ENCODE measurements around the gene PTTG1.

PTTG1 gene

GRCh38 chr5:160471761-160472160, 50.1 kb downstream of the PTTG1 start:
- H3K4me3 ChIP-seq (ENCODE audit: control insufficient read depth, low read depth, low read length): no peak overlapping the region
- no peak for DNase-seq (ENCODE audit: low read depth)
- TF ChIP-seq CTCF (IDR thresholded peaks at IDR 0.05; ENCODE audit: control insufficient read depth, insufficient read depth, low read depth, low read length, missing control alignments): no peak

DNA sequence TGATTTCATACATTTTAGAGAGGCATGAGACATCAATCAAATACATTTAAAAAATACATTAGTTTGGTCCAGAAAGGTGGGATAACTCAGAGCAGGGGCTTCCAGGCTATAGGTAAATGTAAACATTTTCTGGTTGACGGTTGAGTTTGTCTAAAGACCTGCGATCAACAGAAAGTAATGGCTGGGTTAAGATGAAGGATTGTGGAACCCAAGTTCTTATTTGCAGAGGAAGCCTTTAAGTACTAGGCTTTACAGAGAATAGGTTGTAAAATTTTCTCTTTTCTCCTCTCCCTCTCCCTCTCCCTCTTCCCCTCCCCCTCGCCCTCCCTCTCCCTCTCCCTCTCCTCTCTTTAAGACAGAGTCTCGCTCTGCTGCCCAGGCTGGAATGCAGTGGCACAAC, 50.8 kb downstream of the PTTG1 start:
- no peak for DNase-seq (ENCODE audit: low read depth)
- no peak overlapping the region for H3K4me3 ChIP-seq (ENCODE audit: control insufficient read depth, low read depth, low read length)
- TF ChIP-seq CTCF (IDR thresholded peaks at IDR 0.05; ENCODE audit: control insufficient read depth, insufficient read depth, low read depth, low read length, missing control alignments): no peak

DNA sequence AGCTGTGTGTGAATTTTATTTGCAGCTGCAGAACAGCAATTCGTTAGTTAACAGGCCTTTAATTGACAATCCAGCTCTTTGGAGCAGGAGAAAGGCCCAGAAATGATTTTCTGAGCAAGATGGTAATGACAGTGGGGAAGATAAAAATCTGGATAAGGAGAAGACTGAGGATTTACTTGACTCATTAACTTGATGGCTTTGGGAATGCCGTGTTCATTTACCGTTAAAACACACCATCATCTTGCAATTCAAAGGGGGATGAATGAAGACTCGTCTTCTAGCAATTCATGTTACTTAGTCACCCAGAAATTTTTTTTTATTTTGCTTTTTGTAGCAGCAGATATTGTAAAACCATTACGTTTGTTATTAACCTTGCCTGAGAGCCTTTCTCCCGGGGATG, 52.0 kb downstream of the PTTG1 start:
- H3K4me3 ChIP-seq (ENCODE audit: control insufficient read depth, low read depth, low read length): no peak overlapping the region
- no peak for TF ChIP-seq CTCF (IDR thresholded peaks at IDR 0.05; ENCODE audit: control insufficient read depth, insufficient read depth, low read depth, low read length, missing control alignments)
- DNase-seq (ENCODE audit: low read depth): no peak

DNA sequence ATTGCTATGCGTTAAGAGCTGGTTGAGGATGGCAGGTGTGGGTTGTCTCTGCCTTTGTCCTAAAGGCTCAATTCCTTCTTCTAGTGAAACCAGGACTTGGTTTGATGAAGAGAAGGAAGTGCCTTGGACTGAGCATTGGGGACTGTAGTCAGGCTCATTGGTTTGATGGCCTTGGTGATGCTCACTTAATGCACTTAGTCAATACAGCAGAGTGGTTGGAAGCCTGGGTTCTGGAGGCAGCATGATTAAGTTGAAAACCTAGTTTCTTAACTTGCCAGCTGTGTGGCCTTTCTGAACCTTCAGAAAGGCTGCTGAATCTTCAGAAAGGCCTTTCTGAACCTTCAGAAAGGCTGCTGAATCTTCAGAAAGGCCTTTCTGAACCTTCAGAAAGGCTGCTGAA, 52.4 kb downstream of the PTTG1 start:
- H3K4me3 ChIP-seq (ENCODE audit: control insufficient read depth, low read depth, low read length): no peak overlapping the region
- DNase-seq (ENCODE audit: low read depth): no peak
- TF ChIP-seq CTCF (IDR thresholded peaks at IDR 0.05; ENCODE audit: control insufficient read depth, insufficient read depth, low read depth, low read length, missing control alignments): no peak

DNA sequence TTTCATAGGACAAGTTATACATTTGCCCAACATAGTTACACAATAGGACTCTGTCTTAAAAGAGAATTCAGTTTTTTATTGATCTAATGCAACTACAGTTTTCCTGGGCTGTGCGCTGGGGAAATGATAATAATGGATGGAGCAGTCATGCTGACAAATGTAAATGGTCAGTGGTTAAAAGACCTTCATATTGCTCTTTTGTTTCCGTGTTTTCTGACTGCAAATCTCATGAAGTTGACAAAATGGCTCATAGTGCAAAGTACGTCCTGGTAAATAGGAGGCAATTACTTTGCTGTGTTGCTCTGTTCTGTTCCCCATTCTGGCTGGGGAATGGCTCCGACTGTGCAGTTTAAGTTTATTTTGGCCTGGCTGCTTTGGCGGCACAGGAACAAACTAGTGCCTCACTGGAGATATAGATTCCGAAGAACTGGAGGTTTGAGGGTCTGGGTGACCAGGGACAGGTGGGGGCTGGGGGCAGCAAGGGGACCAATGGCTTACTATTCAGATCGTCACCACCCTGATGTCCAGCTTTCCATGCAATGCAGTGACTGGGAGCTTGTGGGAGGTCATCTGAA, 54.3 kb downstream of the PTTG1 start:
- H3K4me3 ChIP-seq (ENCODE audit: control insufficient read depth, low read depth, low read length): no peak overlapping the region
- TF ChIP-seq CTCF (IDR thresholded peaks at IDR 0.05; ENCODE audit: control insufficient read depth, insufficient read depth, low read depth, low read length, missing control alignments): no peak
- DNase-seq (ENCODE audit: low read depth): no peak

DNA sequence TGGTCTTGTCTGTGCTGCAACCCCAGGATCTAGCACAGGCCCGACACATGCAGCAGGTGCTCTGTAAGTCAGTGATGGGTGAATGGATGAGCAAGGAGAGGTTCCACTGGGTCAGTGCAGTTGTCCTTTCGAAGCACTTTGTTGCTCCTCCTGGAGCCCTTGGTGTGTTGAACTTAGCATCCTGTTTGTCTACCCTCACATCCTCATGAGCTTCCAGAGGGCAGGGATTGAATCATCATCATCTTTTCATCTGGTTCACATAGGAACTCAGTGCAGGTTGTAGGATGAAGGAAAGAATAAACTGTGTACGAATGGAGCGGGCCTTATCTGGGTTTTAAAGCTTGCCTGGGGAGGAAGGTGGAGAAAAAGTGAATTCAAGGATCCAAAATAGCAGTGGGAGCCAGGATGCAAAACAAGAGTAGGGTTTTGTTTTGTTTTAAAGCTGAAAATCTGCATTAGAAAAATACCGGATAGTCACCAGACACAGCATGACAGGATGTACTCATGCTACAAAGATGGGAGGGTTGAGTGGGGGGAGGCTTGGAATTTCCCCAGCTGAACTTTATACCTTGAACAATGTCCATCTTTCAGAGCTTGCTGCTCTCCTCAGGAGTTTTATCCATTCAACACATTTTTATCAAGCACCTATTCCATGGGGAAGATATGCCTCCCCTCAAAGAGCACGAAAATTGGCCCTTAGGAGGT, 55.8 kb downstream of the PTTG1 start:
- no peak for DNase-seq (ENCODE audit: low read depth)
- no peak overlapping the region for H3K4me3 ChIP-seq (ENCODE audit: control insufficient read depth, low read depth, low read length)
- TF ChIP-seq CTCF (IDR thresholded peaks at IDR 0.05; ENCODE audit: control insufficient read depth, insufficient read depth, low read depth, low read length, missing control alignments): no peak

All from AG09309 (cell line).